Type B pancreatic cell (in vitro differentiated cells): Measurements from ENCODE around the gene ZFP42. TPM values are rescaled to one million over a fixed set of nuclear protein-coding genes. Genes with fewer than 3 reads are reported as not detected.
A peak's percentile ranks its signal among the peaks of the same experiment; 100 is the strongest.

Experiments used
- DNase-seq: peaks from one replicate; pipeline ENCODE4 v3.0.0; 2021; ENCODE audit warnings: mixed read lengths; ENCODE audit not compliant: unreplicated experiment; ENCODE audit errors: extremely low spot score
- H3K27ac Mint-ChIP-seq: 2 replicates; pipeline ENCODE4 v1.8.0; 2021; ENCODE audit warnings: mild to moderate bottlenecking, mixed read lengths
- H3K27me3 Mint-ChIP-seq: 2 replicates; pipeline ENCODE4 v1.8.0; 2021; ENCODE audit warnings: mixed read lengths
- H3K36me3 Mint-ChIP-seq: 2 replicates; pipeline ENCODE4 v1.8.0; 2021; ENCODE audit warnings: mixed read lengths
- H3K4me1 Mint-ChIP-seq: one replicate; pipeline ENCODE4 v1.8.0; 2021; ENCODE audit warnings: mixed read lengths; ENCODE audit not compliant: unreplicated experiment
- H3K4me3 Mint-ChIP-seq: 2 replicates; pipeline ENCODE4 v1.8.0; 2021; ENCODE audit warnings: mild to moderate bottlenecking, mixed read lengths
- H3K9me3 Mint-ChIP-seq: 2 replicates; pipeline ENCODE4 v1.8.0; 2021; ENCODE audit warnings: mixed read lengths
- long read RNA-seq: library from polyadenylated mRNA; unstranded; transcript quantifications from one replicate; pipeline ENCODE4 v2.0.0, GENCODE V29; 2020
- total RNA-seq: library from RNA; stranded (reverse); gene quantifications from 2 replicates; pipeline ENCODE4 v1.2.1, GENCODE V29; 2021; ENCODE audit warnings: low replicate concordance
- TF ChIP-seq, protein P1 (sequence below): fragments of 200-600 bp; sonication (generic); conservative IDR thresholded peaks from 2 replicates; pipeline ENCODE4 v1.5.0; 2021; ENCODE audit warnings: antibody characterized with exemption, mild to moderate bottlenecking

Gene ZFP42
- total RNA-seq = 12.0 and 33.4 TPM in 2 replicates
- long read RNA-seq, transcript ZFP42-202 (3 exons, 2,480 nt) = major isoform, 42 of 177 reads
- long read RNA-seq, transcript ZFP42-203 (1 exons, 2,338 nt) = minor isoform, 8 of 177 reads
- long read RNA-seq, partial matches to known transcripts = 4 of 177 reads
- long read RNA-seq, other reads (novel, unspliced or antisense) = 123 of 177 reads

DNA sequence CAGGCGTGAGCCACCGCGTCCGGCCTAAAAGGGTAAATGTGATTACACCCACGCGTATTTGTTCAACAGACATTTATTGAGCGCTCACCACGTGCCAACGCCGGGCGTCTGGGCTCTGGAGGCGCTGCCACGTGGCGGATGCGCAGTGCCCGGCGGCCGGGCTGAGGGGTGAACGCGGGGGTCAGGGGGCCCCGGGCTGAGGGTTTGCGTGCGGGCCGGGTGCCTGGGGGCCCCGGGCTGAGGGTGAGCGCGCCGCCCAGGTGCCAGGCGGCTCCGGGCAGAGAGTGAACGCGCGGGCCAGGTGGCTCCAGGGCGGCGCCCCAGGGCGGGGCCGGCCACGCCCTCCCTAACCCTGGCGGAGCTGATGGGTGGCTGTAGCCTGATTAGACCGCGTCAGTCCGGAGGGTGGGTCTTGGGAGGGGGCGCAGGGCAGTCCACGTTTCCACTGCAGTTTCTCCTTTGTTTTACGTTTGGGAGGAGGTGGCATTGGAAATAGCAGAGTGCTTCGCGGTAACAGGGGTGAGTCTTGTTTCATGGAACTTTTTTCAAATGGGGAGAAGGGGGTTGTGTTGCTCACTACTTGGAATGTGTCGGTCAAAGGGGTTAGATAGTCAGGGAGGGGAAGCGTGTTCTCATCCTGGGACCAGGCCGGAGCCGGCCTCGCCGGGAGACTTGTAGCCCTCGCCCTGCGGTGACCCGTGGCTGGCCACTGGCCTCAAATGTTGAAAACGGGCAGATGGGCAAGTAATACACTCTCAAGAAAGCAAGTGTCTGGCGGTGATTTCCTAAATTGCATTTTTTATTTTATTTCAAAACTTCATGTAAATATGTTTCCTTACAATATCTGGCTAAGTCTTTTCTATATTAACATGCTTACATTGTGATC is at the start of gene ZFP42:
TSS of gene ZFP42 (plus strand) at position 450 of the 886 bp plus-strand sequence. CDS start 7,037 bp downstream, outside the sequence.
- TF ChIP-seq, protein P1, sequence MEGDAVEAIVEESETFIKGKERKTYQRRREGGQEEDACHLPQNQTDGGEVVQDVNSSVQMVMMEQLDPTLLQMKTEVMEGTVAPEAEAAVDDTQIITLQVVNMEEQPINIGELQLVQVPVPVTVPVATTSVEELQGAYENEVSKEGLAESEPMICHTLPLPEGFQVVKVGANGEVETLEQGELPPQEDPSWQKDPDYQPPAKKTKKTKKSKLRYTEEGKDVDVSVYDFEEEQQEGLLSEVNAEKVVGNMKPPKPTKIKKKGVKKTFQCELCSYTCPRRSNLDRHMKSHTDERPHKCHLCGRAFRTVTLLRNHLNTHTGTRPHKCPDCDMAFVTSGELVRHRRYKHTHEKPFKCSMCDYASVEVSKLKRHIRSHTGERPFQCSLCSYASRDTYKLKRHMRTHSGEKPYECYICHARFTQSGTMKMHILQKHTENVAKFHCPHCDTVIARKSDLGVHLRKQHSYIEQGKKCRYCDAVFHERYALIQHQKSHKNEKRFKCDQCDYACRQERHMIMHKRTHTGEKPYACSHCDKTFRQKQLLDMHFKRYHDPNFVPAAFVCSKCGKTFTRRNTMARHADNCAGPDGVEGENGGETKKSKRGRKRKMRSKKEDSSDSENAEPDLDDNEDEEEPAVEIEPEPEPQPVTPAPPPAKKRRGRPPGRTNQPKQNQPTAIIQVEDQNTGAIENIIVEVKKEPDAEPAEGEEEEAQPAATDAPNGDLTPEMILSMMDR = no peak
- H3K36me3 Mint-ChIP-seq = peaks cover 14% of the 10 kb centered on the region
- no peak for DNase-seq
- H3K9me3 Mint-ChIP-seq = peaks cover 8% of the 10 kb centered on the region
- peaks cover 18% of the 10 kb centered on the region for H3K27me3 Mint-ChIP-seq
- peak within 1 kb of the TSS; percentile 94 for H3K27ac Mint-ChIP-seq
- H3K4me3 Mint-ChIP-seq = peak within 1 kb of the TSS; percentile 90
- H3K4me1 Mint-ChIP-seq = peaks cover 9% of the 10 kb centered on the region

DNA sequence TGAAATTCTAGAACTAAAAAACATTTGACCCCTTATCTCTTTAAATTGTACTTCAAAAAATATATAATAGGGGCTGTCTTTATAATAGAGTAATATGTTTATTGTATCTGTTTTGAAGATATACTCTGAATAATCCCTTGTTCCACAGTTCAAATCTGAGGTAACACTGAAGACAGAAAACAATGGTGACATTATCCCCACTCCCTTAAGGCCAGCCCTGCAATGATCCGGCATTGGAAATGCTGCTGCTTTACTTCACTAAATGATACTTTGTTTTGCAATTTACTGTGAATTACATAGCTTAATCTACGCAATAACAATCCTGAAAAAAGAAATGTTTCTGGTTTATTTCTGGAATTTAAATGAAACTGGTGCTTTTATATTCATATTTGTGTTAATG is 34.4 kb upstream of the ZFP42 start:
- no peak overlapping the region for H3K27ac Mint-ChIP-seq
- H3K27me3 Mint-ChIP-seq = no peaks in the 10 kb centered on the region
- peaks cover 4% of the 10 kb centered on the region for H3K4me1 Mint-ChIP-seq
- TF ChIP-seq, protein P1 = no peak
- H3K36me3 Mint-ChIP-seq = no peaks in the 10 kb centered on the region
- DNase-seq = no peak
- no peaks in the 10 kb centered on the region for H3K9me3 Mint-ChIP-seq
- no peak overlapping the region for H3K4me3 Mint-ChIP-seq

DNA sequence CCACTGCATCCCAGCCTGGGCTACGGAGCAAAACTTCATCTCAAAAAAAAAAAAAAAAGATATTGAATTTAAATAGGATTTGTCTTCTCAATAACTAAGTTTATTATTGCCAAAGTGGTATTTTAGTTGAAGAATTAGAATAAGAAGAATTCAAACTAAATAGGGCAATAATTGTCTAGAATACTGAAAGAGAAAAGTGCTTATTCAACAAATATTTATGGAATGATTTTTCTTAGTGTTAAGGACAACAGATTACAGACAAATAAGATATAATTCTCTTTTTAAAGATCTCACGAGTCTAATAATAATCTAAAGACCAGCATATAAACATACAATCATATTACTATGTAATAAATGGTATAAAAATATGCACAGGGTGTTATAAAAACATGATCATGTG is 33.6 kb upstream of the ZFP42 start:
- Mint-ChIP-seq H3K27me3 (no peaks in the 10 kb centered on the region), H3K4me1 (peaks cover 4% of the 10 kb centered on the region), H3K9me3 (no peaks in the 10 kb centered on the region), H3K36me3 (no peaks in the 10 kb centered on the region), H3K27ac (no peak overlapping the region), H3K4me3 (no peak overlapping the region)
- TF ChIP-seq, protein P1 = no peak
- DNase-seq = no peak

DNA sequence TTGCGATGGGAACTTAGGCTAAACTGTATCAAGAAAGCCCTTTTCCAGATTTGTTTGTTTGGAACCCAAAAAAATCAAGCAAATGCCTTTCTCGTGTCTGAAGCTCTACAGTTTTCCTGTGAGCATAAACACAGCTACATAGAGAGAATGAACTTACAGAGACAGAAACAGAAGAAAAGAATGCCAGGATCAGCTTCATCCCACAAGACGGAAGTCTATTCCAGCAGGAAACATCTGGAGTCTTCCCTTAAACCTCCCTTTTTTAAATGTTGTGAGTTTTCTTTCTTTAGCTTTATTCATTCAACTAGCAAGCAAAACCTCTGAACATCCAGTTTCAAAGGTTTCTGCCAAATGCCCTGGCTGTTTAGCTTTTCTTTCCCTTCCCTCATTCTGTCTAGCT is 32.6 kb upstream of the ZFP42 start:
- no peak overlapping the region for H3K4me3 Mint-ChIP-seq
- H3K27ac Mint-ChIP-seq = no peak overlapping the region

DNA sequence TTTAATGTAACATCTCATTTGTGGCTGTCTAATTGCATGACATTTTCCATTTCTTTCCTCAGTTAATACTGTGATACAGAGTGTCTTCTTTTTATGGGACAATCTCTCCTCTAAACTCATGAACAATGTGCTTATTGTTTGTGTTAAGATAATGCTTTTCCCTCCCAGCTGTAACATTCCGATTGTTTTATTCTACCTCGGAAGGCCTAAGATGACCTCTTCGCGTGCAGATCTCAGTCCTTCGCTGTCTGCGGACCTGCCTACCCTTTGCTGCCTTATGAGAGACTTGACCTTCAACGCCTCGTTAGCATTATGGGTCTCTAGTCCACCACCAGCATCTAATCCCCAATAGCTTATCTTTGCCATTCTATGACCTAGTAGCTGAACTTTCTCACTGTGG is 29.8 kb upstream of the ZFP42 start:
- H3K36me3 Mint-ChIP-seq = no peaks in the 10 kb centered on the region

More for the DNA sequence above, 32.6 kb upstream of the ZFP42 start:
- TF ChIP-seq, protein P1 = no peak
- no peak for DNase-seq
- Mint-ChIP-seq H3K9me3 (no peaks in the 10 kb centered on the region), H3K27me3 (no peaks in the 10 kb centered on the region), H3K4me1 (peaks cover 4% of the 10 kb centered on the region), H3K36me3 (no peaks in the 10 kb centered on the region)

More for the DNA sequence above, 29.8 kb upstream of the ZFP42 start:
- Mint-ChIP-seq H3K4me3 (no peak overlapping the region), H3K9me3 (no peaks in the 10 kb centered on the region), H3K27me3 (no peaks in the 10 kb centered on the region), H3K4me1 (peaks cover 4% of the 10 kb centered on the region), H3K27ac (no peak overlapping the region)
- TF ChIP-seq, protein P1 = no peak
- DNase-seq = no peak
